DMS 273 (cell line): ENCODE results near the gene NAB2.

Experiments
- DNase-seq: peaks from one replicate; lab custom pipeline; 2025; ENCODE audit not compliant: unreplicated experiment; lab: John Stamatoyannopoulos, UW

The NAB2 gene

DNA sequence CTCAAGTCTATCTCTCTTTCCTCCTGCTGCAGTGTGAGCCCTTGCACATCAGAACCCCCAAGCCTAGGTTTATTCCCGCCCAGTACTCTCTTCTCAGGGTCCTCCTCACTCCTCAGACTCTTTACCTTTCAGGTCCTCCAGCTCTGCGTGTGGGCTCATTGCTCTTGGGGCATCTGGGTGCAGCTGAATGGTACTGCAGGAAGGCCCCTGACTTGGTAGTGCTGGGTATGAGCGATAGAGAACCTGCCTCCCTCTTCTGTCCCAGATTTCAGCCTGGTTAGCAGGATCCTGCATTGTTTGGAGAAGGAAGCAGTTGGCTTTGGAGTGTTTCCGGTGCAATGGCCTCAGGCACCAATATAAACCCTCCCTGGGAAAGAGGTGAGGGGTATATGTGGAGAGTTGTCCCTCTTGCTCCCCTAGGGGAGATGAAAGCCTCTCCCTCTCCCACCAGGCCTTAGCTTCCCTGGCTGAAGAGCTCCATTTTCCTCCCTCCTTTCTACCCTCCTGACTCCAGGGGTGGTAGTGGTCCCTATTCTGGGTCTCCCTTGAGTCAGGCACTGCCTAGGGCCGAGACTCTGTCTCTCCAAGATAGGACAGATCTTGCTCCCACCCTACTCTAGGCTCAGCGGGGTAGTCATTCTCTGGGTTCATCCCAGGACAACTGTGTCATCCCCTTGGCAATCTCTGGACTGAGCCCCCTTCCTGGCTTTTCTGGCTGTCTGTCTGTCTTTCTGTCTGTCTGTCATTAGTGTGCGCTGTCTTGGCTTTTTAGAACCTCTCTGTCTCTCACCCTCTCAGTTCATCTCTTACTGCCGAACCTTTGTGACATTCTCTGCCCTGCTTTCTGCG, 43.2 kb downstream of the NAB2 start:
- DNase-seq, result no peak

DNA sequence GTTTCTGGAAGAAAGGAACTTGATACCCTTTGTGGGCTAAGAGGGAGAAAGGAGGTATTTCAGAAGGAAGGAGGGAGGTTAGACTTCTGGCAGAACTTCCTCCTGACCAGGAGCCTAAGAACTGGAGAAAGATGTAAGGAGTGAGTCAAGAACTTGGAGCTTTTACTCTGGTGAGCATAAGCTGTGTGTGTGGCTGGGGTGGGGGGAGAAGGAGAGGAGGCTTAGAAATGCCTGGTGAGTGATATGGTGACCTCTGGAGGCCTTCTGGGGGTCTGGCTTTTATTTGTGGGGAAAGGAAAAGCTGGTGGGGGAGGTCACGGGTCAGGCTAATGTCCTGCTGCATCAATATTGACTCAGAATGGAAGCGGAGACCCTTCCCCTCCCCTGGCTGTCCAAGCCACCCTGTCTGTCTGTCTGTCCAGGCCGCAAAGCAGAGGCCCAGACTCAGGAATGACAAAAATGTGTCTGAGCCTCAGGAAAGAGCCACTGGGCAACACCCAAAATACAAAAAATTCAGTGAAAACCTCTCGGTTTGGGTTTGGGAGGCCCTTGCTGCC, 44.2 kb downstream of the NAB2 start:
- no peak for DNase-seq

DNA sequence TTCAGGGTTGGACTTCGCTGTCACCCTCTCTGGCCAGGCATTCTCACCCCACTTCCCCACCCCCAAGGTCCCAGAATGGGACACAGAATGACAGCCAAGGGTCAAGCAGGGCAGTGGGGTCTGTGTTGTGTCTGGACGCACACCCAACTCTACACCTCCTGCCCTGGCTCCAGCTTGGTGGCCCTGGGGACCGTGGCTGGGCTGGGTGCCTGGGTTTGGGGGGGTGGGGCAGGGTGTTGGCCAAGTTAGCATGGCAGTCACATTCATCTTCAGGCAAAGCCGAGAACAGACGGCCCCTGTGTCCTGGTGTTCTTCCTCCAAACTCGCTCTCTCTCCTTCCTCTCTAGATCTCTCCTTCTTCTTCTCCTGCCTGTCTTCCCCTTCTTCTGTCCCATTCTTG, 45.0 kb downstream of the NAB2 start:
- no peak for DNase-seq

DNA sequence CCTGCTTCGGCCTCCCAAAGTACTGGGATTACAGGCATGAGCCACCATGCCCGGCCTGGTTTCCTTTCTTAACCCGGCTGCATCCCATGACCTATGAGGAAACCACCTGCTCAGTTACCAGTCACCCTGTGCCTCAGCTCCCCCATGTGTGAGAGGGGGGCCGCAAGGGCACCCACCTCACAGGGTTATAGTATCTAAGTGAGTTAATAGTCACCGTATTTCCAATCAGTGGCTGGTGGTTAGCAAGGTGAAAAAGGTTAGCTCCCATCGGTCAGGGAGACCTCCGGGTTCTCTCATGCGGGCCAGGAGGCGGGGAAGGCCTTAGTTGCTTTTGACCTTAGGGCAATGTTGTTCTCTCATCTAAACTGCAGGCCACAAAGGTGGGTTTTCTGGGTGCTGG, 46.0 kb downstream of the NAB2 start:
- DNase-seq, result no peak

DNA sequence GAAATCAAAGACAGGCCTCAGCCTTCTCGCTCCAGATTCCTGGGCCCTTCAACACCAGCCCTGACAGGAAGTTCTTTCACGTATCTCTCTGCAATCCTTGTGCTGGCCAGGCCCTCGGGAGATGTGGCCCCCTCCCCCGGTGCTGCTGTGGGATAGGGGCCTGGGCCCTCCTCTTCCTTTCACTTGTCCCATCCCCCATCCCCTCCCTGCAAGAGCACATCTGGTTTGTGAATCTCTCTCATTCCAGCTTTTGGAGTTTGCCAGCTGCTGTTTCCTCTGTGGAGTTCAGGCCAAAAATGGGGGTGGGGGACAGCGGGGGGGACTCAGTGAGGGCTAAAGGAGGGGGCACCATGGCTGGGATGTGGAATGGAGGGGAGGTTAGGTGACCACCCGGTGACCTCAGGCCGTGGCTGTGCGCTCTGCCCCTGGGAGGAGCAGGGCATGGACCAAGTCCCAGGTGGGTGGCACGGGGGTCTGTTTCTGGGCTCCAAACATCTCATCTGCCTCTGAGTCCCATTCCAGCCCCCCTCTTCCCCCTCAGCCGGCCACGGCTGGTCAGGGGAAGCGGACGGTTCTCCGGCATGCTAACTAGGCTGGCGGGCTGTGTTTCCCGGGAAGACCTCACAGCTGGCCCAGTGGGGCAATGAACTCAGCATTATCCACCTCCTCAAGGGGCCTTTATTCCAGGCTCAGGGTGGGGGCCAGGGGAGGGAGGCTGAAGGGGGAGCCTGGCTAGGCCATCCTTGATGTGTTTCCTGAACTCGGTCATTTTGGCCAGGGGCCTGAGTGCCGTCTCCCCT, 46.8 kb downstream of the NAB2 start:
- DNase-seq, result no peak

DNA sequence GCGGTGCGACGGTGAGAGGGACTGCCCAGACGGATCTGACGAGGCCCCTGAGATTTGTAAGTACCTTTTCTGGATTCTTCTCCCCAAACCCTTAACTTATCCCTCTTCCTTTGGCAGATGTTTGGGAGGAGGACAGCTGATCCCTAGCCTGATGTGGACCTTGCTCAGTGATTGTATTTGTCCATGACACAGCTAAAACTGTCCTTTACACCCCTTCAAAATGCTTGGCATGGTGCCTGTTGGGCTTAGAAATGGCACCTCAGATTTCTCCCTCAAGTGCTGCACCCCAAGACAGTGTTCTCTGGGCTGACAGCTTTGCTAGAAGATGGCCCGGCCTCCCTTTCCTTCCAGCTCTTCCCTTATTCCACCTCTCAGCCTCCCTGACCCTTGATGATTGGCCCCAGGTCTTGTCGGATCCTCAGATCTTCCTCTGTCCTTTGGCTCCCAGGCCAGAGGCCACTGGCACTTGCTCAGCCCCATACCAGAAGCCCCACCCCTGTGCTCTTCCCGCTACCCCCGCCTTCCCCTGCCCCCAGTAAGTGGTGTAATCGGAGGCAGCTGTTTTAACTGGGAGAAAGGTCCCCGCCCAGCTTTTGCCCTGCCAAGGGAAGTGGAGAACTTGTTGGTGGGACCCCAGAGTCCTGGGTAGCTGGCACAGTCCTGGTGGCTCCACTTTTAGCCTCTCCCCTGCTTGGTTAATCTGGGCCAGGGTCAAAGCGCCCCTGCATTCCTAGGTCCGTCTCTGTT, 49.8 kb downstream of the NAB2 start:
- peak; percentile 49 for DNase-seq

DNA sequence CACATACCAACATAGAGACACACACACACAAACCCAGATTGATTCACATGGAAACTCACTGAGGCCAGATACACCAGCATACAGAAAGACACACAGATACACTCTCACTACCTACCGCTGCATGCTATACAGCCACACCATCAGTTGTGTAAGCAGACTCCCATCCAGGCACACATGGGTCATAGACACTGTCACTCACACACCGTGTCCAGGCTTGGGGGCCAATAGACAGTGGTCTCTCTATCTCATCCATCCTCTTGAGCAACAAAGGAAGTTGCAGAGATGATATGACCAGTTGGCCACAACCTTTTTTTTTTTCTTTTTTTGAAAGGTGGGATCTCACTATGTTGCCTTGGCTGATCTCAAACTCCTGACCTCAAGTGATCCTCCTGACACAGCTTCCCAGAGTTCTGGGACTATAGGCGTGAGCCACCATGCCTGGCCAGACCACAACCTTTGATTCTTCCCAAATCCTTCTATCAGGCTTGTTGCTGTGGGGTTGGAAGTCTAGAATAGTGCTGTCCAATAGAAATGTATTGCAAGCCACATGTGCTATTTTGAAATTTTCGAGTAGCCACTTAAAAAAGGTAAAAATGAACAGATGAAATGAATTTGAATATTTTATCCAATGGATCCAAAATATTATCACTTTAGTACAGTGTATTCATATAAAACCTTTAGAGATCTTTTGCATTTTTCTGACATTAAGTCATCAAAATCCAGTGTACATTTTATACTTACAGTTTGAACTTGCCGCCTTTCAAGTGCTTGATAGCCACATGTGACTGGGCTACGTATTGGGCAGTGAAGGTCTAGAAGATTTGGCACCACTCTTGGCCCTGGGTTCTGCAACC, 51.1 kb downstream of the NAB2 start:
- DNase-seq, result no peak

DNA sequence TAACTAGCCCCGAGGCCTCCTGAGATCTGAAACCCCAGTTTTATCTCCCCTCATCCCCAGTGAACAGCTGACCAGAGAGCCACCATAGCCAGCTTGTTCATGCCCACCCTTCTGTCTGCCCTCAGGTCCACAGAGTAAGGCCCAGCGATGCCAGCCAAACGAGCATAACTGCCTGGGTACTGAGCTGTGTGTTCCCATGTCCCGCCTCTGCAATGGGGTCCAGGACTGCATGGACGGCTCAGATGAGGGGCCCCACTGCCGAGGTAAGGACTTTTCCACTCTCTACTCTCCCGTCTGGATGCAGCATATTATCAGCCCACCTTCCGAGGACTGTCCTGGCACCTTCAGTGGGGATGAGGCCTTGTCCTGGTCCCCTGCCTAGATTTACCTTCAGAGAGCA, 52.3 kb downstream of the NAB2 start:
- DNase-seq, result no peak

DNA sequence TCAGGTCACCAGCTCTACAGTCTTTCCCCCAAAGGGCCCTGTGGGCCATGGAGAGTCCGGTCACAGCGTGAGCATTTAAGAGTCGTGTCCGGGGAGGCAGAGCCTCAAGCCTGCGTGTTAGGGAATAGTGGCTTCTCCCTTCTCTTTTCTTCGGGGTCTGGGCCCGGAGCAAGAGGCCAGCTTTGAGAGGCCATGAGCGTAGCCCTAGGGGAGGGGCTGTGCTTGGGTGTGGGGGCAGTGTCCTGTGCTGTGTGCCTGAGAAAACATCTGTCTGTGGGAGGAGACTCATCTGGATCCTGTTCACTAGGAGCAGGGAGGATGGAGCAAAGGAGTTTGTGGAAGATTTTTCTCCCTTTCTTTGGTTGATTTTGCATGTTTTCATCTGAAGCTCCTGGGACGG, 53.2 kb downstream of the NAB2 start:
- DNase-seq, result no peak

DNA sequence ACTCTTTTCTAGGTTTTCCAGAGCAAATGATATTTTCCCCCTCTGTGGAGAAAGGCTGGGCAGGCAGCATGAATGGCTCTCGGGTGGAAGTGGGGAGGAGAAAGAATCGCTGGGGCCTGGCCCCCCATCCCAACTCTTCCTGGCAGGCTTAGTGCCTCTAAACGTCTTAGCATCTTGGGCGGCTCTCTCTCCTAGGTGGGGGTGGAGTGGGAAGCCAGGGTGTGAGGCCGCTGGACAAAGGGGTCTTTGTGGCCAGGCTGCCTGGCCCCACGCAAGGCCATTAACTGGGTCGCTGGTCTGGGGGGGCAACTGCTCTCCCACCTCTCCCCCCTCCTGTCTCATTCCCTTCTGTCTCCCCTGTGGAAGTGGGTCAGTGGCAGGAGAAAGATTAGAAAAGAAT, 53.8 kb downstream of the NAB2 start:
- no peak for DNase-seq

DNA sequence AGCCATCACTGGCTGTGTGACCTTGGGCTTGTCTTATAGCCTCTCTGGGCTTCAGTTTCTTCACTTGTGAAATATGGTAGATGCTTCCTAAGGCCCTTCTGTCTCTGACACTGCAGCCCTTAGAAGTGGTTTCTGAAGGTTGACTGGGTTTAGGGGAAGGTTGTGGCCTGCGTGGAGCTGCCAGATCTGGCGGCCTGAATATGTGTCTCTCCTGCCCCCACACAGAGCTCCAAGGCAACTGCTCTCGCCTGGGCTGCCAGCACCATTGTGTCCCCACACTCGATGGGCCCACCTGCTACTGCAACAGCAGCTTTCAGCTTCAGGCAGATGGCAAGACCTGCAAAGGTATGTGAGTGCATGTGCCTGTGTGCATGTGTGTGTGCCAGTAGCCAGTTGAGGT, 54.5 kb downstream of the NAB2 start:
- no peak for DNase-seq
